GM23338 (cell line): ENCODE data around the gene DUSP9. TPM values are rescaled to one million over a fixed set of nuclear protein-coding genes. Genes with fewer than 3 reads are reported as not detected.
A peak's percentile ranks its signal among the peaks of the same experiment; 100 is the strongest.

Experiments used
- ATAC-seq: fragments of 200-7000 bp; cut with Tn5 transposase; 3 replicates; pipeline ENCODE4 v1.9.1; 2020
- DNase-seq: peaks from one replicate; pipeline ENCODE4 v3.0.0-alpha.2; 2015; ENCODE audit warnings: low spot score
- H2AFZ ChIP-seq: fragments of 200-600 bp; sonication (generic); 2 replicates; pipeline ENCODE4 v1.8.0; 2016; ENCODE audit warnings: antibody characterized with exemption, mild to moderate bottlenecking, moderate library complexity
- H3F3A ChIP-seq: fragments of 200-600 bp; sonication (generic); replicated peaks from 2 replicates; pipeline ENCODE4 v1.8.0; 2017; ENCODE audit warnings: antibody characterized with exemption, mixed run types, low read depth
- H3K27ac ChIP-seq: fragments of 200-600 bp; sonication (generic); 2 replicates; pipeline ENCODE4 v1.6.1; 2016; ENCODE audit warnings: low read depth
- H3K27me3 ChIP-seq: fragments of 200-600 bp; sonication (generic); 2 replicates; pipeline ENCODE4 v1.8.0; 2016; ENCODE audit warnings: mild to moderate bottlenecking, mixed run types, moderate library complexity; ENCODE audit not compliant: insufficient read depth
- H3K36me3 ChIP-seq: fragments of 200-600 bp; sonication (generic); 2 replicates; pipeline ENCODE4 v1.8.0; 2016; ENCODE audit warnings: mild to moderate bottlenecking; ENCODE audit not compliant: insufficient read depth
- H3K4me1 ChIP-seq: fragments of 200-600 bp; sonication (generic); 2 replicates; pipeline ENCODE4 v1.8.0; 2016; ENCODE audit warnings: mild to moderate bottlenecking, moderate library complexity; ENCODE audit not compliant: insufficient read depth
- H3K4me2 ChIP-seq: fragments of 200-600 bp; sonication (generic); 2 replicates; pipeline ENCODE4 v1.7.1; 2017; ENCODE audit warnings: mixed run types
- H3K4me3 ChIP-seq: fragments of 200-600 bp; sonication (generic); 2 replicates; pipeline ENCODE4 v1.6.1; 2016; ENCODE audit warnings: mixed run types
- H3K79me2 ChIP-seq: fragments of 200-600 bp; sonication (generic); replicated peaks from 2 replicates; pipeline ENCODE4 v1.8.0; 2017; ENCODE audit warnings: mild to moderate bottlenecking; ENCODE audit not compliant: insufficient read depth
- H3K9me2 ChIP-seq: fragments of 200-600 bp; sonication (generic); 2 replicates; pipeline ENCODE4 v1.8.0; 2017; ENCODE audit not compliant: insufficient read depth
- H4K20me1 ChIP-seq: fragments of 200-600 bp; sonication (generic); replicated peaks from 2 replicates; pipeline ENCODE4 v1.8.0; 2017; ENCODE audit warnings: mild to moderate bottlenecking; ENCODE audit not compliant: insufficient read depth
- H3K27ac Mint-ChIP-seq: 2 replicates; pipeline ENCODE4 v1.8.0; 2020; ENCODE audit warnings: inconsistent platforms, mild to moderate bottlenecking, moderate library complexity, mixed read lengths
- H3K27me3 Mint-ChIP-seq: 3 replicates; pipeline ENCODE4 v1.8.0; 2022; ENCODE audit warnings: low read depth, mild to moderate bottlenecking, moderate library complexity, mixed read lengths, inconsistent platforms; ENCODE audit not compliant: insufficient read depth, poor library complexity
- H3K36me3 Mint-ChIP-seq: 3 replicates; pipeline ENCODE4 v1.8.0; 2021; ENCODE audit warnings: low read depth, mild to moderate bottlenecking, inconsistent platforms, moderate library complexity, mixed read lengths
- H3K4me1 Mint-ChIP-seq: 3 replicates; pipeline ENCODE4 v1.8.0; 2020; ENCODE audit warnings: mild to moderate bottlenecking, inconsistent platforms, mixed read lengths
- H3K4me3 Mint-ChIP-seq: 3 replicates; pipeline ENCODE4 v1.8.0; 2021; ENCODE audit warnings: moderate library complexity, mild to moderate bottlenecking, inconsistent platforms, mixed read lengths
- H3K9me3 Mint-ChIP-seq: 3 replicates; pipeline ENCODE4 v1.8.0; 2020; ENCODE audit warnings: moderate library complexity, mild to moderate bottlenecking, inconsistent platforms, mixed read lengths
- CREB1 ChIP-seq: fragments of 250-450 bp; sonication (Bioruptor Pico); IDR thresholded peaks from 2 replicates; pipeline ENCODE4 v1.5.0; 2020; ENCODE audit warnings: low read depth, mild to moderate bottlenecking, moderate library complexity
- EZH2 ChIP-seq: fragments of 200-600 bp; sonication (generic); IDR thresholded peaks from one replicate; pipeline ENCODE4 v1.8.0; 2017; ENCODE audit warnings: antibody characterized with exemption, mild to moderate bottlenecking, low read depth; ENCODE audit not compliant: unreplicated experiment
- EZH2phosphoT487 ChIP-seq: fragments of 200-600 bp; sonication (generic); IDR thresholded peaks from one replicate; pipeline ENCODE4 v1.8.1; 2018; ENCODE audit warnings: antibody characterized with exemption; ENCODE audit not compliant: unreplicated experiment
- NANOG ChIP-seq: IDR thresholded peaks from 2 replicates; pipeline ENCODE4 v1.6.1; 2016; ENCODE audit warnings: antibody characterized with exemption, borderline replicate concordance
- POLR2AphosphoS5 ChIP-seq: IDR thresholded peaks from 2 replicates; pipeline ENCODE4 v1.6.1; 2016; ENCODE audit warnings: antibody characterized with exemption, low read depth
- STAT1 ChIP-seq: IDR thresholded peaks from one replicate; pipeline ENCODE4 v1.6.1; 2016; ENCODE audit warnings: antibody characterized with exemption; ENCODE audit not compliant: unreplicated experiment
- ZNF114 ChIP-seq: fragments of 250-450 bp; sonication (Bioruptor Pico); IDR thresholded peaks from 2 replicates; pipeline ENCODE4 v1.5.0; 2020; ENCODE audit warnings: mild to moderate bottlenecking, moderate library complexity
- polyA plus RNA-seq: library from polyadenylated mRNA; unstranded; fragments of >200 nt; fragmentation: Nextera tagmentation; extraction: Ambion mirVana; gene quantifications from 2 replicates; pipeline ENCODE4 v1.2.1, GENCODE V29; 2016
- total RNA-seq: library from RNA; depleted of rRNA; stranded (reverse); fragments of >200 nt; shearing (Covaris generic); gene quantifications from 2 replicates; pipeline ENCODE4 v1.2.3, GENCODE V29; 2014
- TF ChIP-seq, protein P1 (sequence below): IDR thresholded peaks from one replicate; pipeline ENCODE4 v1.6.1; 2018; ENCODE audit warnings: antibody characterized with exemption; ENCODE audit not compliant: unreplicated experiment
- TF ChIP-seq, protein P2 (sequence below), 2 experiments: fragments of 200-600 bp in 1 of 2; sonication (generic) in 1 of 2; conservative IDR thresholded peaks; 2 replicates each; pipeline versions ENCODE4 v1.5.1 to v1.6.1; 2016 to 2017; ENCODE audit warnings: antibody characterized with exemption in 2 of 2, low read depth in 2 of 2, mild to moderate bottlenecking in 2 of 2, moderate library complexity in 1 of 2

DUSP9 gene
- total and polyA plus RNA-seq, 2 experiments from 2014 or later = 0.71 to 3.9 TPM

DNA sequence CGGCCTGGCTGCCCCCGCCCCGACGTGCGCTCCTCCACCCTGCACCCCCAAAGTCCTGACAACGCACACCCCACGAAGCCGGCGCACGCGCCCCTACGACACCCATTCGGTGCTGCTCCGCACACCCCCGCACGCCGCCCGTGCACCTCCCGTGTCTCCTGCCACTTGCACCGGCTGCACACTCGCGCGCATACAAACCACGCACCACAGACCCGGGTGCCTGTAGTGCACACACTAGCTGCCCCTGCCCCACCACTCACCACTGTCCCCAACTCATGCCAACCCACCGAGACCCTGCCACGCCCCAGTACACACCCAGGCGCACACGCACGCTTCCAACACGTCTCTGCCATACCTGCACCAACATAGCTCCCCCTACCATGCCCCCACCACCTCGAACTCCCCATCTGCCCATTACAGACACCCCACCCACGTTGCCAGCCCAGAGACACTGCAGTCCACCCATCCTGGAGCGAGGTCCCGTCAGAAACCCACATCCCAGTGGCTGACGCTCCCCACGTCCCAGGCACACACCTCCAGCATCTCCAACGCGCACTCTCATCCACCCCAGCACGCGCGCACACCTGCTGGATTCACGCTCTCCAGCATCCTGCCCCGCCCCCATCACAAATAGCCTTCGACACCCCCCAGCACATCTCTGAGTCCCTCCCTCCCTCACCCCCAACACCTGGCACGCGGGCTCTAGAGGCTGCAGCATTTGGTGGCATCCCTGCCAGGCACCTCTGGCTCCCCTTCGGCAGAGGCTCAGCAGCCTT, 4.2 kb upstream of the DUSP9 start:
- H3K27ac ChIP-seq = no peak overlapping the region
- H3K4me2 ChIP-seq = 0 out of 2 replicates have a peak overlapping the region, but pooled peaks have one; percentile 75
- H3K4me3 ChIP-seq = peak overlapping the region; percentile 48
- H3K4me1 ChIP-seq = no peaks in the 10 kb centered on the region; the same call in 1 of the 2 replicates
- no peaks in the 10 kb centered on the region for H3K9me2 ChIP-seq
- no peaks in the 10 kb centered on the region for H3F3A ChIP-seq
- no peaks in the 10 kb centered on the region for H4K20me1 ChIP-seq
- ATAC-seq (no peak), DNase-seq (peak; percentile 18)
- H2AFZ ChIP-seq = no peak overlapping the region; the same call in 1 of the 2 replicates
- H3K27me3 ChIP-seq = peaks cover 72% of the 10 kb centered on the region
- no peaks in the 10 kb centered on the region; the same call in 2 of the 3 replicates for H3K9me3 Mint-ChIP-seq
- peaks cover 57% of the 10 kb centered on the region for H3K27me3 Mint-ChIP-seq
- peak overlapping the region; percentile 62 for H3K4me3 Mint-ChIP-seq
- H3K27ac Mint-ChIP-seq = no peak overlapping the region
- H3K4me1 Mint-ChIP-seq = peaks cover 8% of the 10 kb centered on the region; the same call in 2 of the 3 replicates
- no peaks in the 10 kb centered on the region for H3K36me3 Mint-ChIP-seq
- H3K36me3 ChIP-seq = no peaks in the 10 kb centered on the region
- TF ChIP-seq ZNF114 (no peak), CREB1 (no peak), EZH2 (no peak), NANOG (no peak), EZH2phosphoT487 (no peak), STAT1 (no peak)
- TF ChIP-seq, protein P1, sequence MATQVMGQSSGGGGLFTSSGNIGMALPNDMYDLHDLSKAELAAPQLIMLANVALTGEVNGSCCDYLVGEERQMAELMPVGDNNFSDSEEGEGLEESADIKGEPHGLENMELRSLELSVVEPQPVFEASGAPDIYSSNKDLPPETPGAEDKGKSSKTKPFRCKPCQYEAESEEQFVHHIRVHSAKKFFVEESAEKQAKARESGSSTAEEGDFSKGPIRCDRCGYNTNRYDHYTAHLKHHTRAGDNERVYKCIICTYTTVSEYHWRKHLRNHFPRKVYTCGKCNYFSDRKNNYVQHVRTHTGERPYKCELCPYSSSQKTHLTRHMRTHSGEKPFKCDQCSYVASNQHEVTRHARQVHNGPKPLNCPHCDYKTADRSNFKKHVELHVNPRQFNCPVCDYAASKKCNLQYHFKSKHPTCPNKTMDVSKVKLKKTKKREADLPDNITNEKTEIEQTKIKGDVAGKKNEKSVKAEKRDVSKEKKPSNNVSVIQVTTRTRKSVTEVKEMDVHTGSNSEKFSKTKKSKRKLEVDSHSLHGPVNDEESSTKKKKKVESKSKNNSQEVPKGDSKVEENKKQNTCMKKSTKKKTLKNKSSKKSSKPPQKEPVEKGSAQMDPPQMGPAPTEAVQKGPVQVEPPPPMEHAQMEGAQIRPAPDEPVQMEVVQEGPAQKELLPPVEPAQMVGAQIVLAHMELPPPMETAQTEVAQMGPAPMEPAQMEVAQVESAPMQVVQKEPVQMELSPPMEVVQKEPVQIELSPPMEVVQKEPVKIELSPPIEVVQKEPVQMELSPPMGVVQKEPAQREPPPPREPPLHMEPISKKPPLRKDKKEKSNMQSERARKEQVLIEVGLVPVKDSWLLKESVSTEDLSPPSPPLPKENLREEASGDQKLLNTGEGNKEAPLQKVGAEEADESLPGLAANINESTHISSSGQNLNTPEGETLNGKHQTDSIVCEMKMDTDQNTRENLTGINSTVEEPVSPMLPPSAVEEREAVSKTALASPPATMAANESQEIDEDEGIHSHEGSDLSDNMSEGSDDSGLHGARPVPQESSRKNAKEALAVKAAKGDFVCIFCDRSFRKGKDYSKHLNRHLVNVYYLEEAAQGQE = no peak
- H3K79me2 ChIP-seq = no peaks in the 10 kb centered on the region

DNA sequence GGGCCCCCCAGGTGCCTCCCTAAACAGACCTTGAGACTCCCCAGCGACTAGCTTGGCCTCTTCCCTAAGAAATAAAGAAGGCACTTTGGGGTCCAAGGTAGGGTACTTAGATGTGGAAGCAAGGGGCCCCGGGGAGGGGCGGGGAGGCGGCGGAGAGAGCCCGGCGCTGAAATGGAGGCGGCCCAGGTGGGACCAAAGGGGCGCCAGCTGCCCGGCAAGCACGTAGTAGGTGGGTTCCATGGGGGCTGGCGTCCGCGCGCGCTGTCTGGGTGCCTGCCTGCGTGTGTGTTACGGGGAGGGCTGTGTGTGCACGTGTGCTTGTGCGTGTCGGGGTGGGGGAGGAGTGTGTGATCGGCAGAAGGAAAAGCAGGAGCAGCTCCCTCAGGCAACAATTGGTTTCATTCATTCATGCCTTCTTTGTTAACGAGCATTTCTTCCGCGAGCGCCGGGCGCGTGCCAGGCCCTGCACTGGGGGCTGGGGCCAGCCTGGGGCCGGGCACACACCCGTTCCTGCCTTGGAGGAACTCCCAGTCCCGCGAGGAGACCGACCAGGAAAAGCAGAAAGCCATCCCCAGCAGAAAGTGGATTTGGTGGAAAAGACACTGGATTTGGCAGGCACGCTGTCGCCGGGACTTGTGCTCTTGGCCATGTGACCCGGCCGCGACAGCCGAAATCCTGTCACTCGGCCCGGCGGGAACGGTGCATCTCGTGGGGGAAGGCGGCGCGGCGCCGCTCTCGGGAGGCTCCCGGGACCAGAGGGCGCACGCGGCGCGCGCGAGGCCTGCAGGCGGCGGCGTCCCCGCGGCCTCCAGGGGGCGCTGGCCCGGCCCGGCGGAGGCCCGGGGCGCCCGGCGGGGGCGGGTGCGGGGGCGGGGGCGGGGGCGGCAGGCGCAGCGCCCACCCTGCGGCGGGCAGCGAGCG, 3.3 kb upstream of the DUSP9 start:
- Histone ChIP-seq H3K4me3 (peak overlapping the region; percentile 48), H3K79me2 (no peaks in the 10 kb centered on the region), H2AFZ (peak overlapping the region; percentile 72), H4K20me1 (no peaks in the 10 kb centered on the region), H3K27me3 (peaks cover 80% of the 10 kb centered on the region), H3K4me2 (peak overlapping the region; percentile 75), H3F3A (no peaks in the 10 kb centered on the region), H3K36me3 (no peaks in the 10 kb centered on the region), H3K27ac (no peak overlapping the region), H3K9me2 (no peaks in the 10 kb centered on the region), H3K4me1 (no peaks in the 10 kb centered on the region; the same call in 1 of the 2 replicates)
- Mint-ChIP-seq H3K4me1 (peaks cover 8% of the 10 kb centered on the region; the same call in 2 of the 3 replicates), H3K4me3 (peak overlapping the region; percentile 65), H3K9me3 (no peaks in the 10 kb centered on the region; the same call in 2 of the 3 replicates), H3K27ac (no peak overlapping the region), H3K36me3 (no peaks in the 10 kb centered on the region), H3K27me3 (peaks cover 62% of the 10 kb centered on the region)
- TF ChIP-seq, protein P2, sequence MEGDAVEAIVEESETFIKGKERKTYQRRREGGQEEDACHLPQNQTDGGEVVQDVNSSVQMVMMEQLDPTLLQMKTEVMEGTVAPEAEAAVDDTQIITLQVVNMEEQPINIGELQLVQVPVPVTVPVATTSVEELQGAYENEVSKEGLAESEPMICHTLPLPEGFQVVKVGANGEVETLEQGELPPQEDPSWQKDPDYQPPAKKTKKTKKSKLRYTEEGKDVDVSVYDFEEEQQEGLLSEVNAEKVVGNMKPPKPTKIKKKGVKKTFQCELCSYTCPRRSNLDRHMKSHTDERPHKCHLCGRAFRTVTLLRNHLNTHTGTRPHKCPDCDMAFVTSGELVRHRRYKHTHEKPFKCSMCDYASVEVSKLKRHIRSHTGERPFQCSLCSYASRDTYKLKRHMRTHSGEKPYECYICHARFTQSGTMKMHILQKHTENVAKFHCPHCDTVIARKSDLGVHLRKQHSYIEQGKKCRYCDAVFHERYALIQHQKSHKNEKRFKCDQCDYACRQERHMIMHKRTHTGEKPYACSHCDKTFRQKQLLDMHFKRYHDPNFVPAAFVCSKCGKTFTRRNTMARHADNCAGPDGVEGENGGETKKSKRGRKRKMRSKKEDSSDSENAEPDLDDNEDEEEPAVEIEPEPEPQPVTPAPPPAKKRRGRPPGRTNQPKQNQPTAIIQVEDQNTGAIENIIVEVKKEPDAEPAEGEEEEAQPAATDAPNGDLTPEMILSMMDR (conservative IDR thresholded peaks at IDR 0.05; ENCODE audit: low read depth in 2 of 2) = peak in 1 of 2 experiments; percentile 17; a peak in 1 of 4 replicates
- peak; percentile 55 for TF ChIP-seq EZH2
- TF ChIP-seq POLR2AphosphoS5 = no peak
- ATAC-seq = no peak
- DNase-seq = peak; percentile 22
